Measurements from ENCODE around the gene N4BP3. TPM values are rescaled to one million over a fixed set of nuclear protein-coding genes. Genes with fewer than 3 reads are reported as not detected.

Gene N4BP3
- total and polyA plus RNA-seq, 2 of the 4 experiments (the other 2 are of a cell fraction), result 0.14 to 0.18 TPM

- Histone ChIP-seq H2BK120ac (ENCODE audit: low read depth, low read length) (no peak overlapping the region), H3K9me3 (ENCODE audit: control insufficient read depth, insufficient read depth, low read length) (no peaks in the 10 kb centered on the region), H2AK9ac (replicated peaks; ENCODE audit: low read depth, low read length, poor library complexity) (no peak overlapping the region), H3K9ac (ENCODE audit: low read depth, low read length) (no peak overlapping the region), H3K9me1 (ENCODE audit: insufficient read depth, low read length) (no peaks in the 10 kb centered on the region), H3K36me3 (ENCODE audit: control insufficient read depth, insufficient read depth, low read length) (no peaks in the 10 kb centered on the region), H4K20me1 (ENCODE audit: insufficient read depth, low read length) (no peaks in the 10 kb centered on the region), H4K8ac (ENCODE audit: low read depth in 2 of 2, low read length in 2 of 2) (no peak overlapping the region), H3K56ac (ENCODE audit: extremely low read depth, insufficient read depth, low read length) (no peak overlapping the region), H4K5ac (ENCODE audit: low read depth, low read length) (no peak overlapping the region), H3K27ac (ENCODE audit: insufficient read depth, low read length) (no peak overlapping the region), H3K4me1 (ENCODE audit: control insufficient read depth, insufficient read depth, low read length) (no peaks in the 10 kb centered on the region), H2BK5ac (ENCODE audit: low read depth, low read length, poor library complexity, severe bottlenecking) (no peak overlapping the region), H3K23ac (ENCODE audit: low read depth, low read length) (no peak overlapping the region), H4K91ac (ENCODE audit: insufficient read depth, low read depth, low read length) (no peak overlapping the region), H2AFZ (replicated peaks; ENCODE audit: low read length, poor library complexity) (no peak overlapping the region), H3K4ac (ENCODE audit: low read depth, low read length) (no peak overlapping the region), H2BK15ac (ENCODE audit: low read depth, low read length) (no peak overlapping the region), H3K27me3 (ENCODE audit: control insufficient read depth, insufficient read depth, low read length) (peaks cover 22% of the 10 kb centered on the region), H2AK5ac (ENCODE audit: low read depth, low read length) (no peak overlapping the region), H3K79me1 (ENCODE audit: low read depth in 1 of 2, low read length in 2 of 2) (no peaks in the 10 kb centered on the region), H3K18ac (ENCODE audit: low read depth, low read length) (no peak overlapping the region), H2BK20ac (ENCODE audit: low read depth, low read length) (no peak overlapping the region), H3K4me3 (ENCODE audit: insufficient read depth, low read depth, low read length) (no peak overlapping the region), H3K4me2 (ENCODE audit: low read depth, low read length) (no peak overlapping the region), H3K14ac (replicated peaks; ENCODE audit: low read depth, low read length) (no peak overlapping the region)
- ATAC-seq (ENCODE audit: low read depth), result no peak
- intact Hi-C loops (cut with micrococcal nuclease) (loop anchor here (10.0 kb wide), 1 partner anchor 555 kb away; the partner anchor contains the start of gene B4GALT7), dilution Hi-C loops (cut with HindIII; ENCODE audit: low sequenced_read_pairs, unreplicated experiment) (no loop called here), in situ Hi-C loops (cut with MboI; ENCODE audit: low sequenced_read_pairs) (loop anchor here (25.0 kb wide), 1 partner anchor 223 kb away; no protein-coding TSS in a partner anchor)
- DNase-seq, result no peak
- POLR2A ChIA-PET (ENCODE audit: unreplicated experiment), result no interaction called here
- no peak for TF ChIP-seq RCOR1 (IDR thresholded peaks at IDR 0.05; ENCODE audit: insufficient replicate concordance, low read length)
- no peak for TF ChIP-seq USF2 (IDR thresholded peaks at IDR 0.05; ENCODE audit: low read depth, low read length)
- TF ChIP-seq NFE2L2 (IDR thresholded peaks at IDR 0.05; ENCODE audit: low read depth, low read length), result no peak
- no peak for TF ChIP-seq RAD21 (IDR thresholded peaks at IDR 0.05; ENCODE audit: low read length)
- no peak for TF ChIP-seq MXI1 (IDR thresholded peaks at IDR 0.05; ENCODE audit: borderline replicate concordance, low read depth, low read length)
- TF ChIP-seq CHD1 (IDR thresholded peaks at IDR 0.05; ENCODE audit: low read depth, low read length), result no peak
- CTCF ChIA-PET, result no interaction called here
- no TSS peak for BruUV-seq (replicated peaks)
- WGBS, 2 experiments (ENCODE audit: extremely low coverage in 2 of 2, insufficient read length in 1 of 2), result no CpG with 5 or more reads among the region's 5 CpGs
Measured at GRCh38 chr5:178160176-178160575, 46.8 kb downstream of the N4BP3 start.

Measured in IMR-90 (cell line).